Measurements from ENCODE around the gene NR1H2. TPM values are rescaled to one million over a fixed set of nuclear protein-coding genes. Genes with fewer than 3 reads are reported as not detected.

NR1H2 gene
- total and polyA plus RNA-seq, 10 donors: 53.1 to 96.0 (median 74.0) TPM

GRCh38 chr19:50378863-50379236 is 2.6 kb downstream of the NR1H2 start:
- H3K27me3 ChIP-seq (replicated peaks in 1 of 7): no peaks in the 10 kb centered on the region
- H3K36me3 ChIP-seq: peaks cover 3 to 60% (median 58%) of the 10 kb centered on the region in 6 donors
- 90 to 98% (median 95%) methylated on average over 2 to 10 of the region's 10 CpGs for WGBS, 5 donors
- H3K4me3 ChIP-seq: no peak overlapping the region
- peak; percentile 72 for DNase-seq
- intact Hi-C loops (cut with DNase I; ENCODE audit: low total_unique reads): no loop called here
- peaks cover 0 to 67% (median 34%) of the 10 kb centered on the region in 6 donors for H3K4me1 ChIP-seq
- H3K9me3 ChIP-seq: no peaks in the 10 kb centered on the region
- no peak overlapping the region for H3K27ac ChIP-seq
- TF ChIP-seq POLR2AphosphoS5 (IDR thresholded peaks at IDR 0.05): peak in 1 of 3 donors; percentile 62
- TF ChIP-seq CTCF (IDR thresholded peaks at IDR 0.05 in 8 of 11, conservative IDR thresholded peaks at IDR 0.05 in 3 of 11): no peak

GRCh38 chr19:50379602-50380001 is 3.3 kb downstream of the NR1H2 start:
- intact Hi-C loops (cut with DNase I; ENCODE audit: low total_unique reads): no loop called here
- WGBS, 5 donors: 93 to 97% (median 96%) methylated on average over 7 to 11 of the region's 11 CpGs
- Histone ChIP-seq H3K9me3 (no peaks in the 10 kb centered on the region), H3K36me3 (peaks cover 3 to 60% (median 58%) of the 10 kb centered on the region in 6 donors), H3K27ac (no peak overlapping the region), H3K27me3 (replicated peaks in 1 of 7) (no peaks in the 10 kb centered on the region), H3K4me1 (peaks cover under 1 to 72% (median 38%) of the 10 kb centered on the region in 6 donors), H3K4me3 (no peak overlapping the region)
- TF ChIP-seq POLR2A (IDR thresholded peaks at IDR 0.05) (no peak), POLR2AphosphoS5 (IDR thresholded peaks at IDR 0.05) (peak in 1 of 3 donors; percentile 34)
- DNase-seq: peak; percentile 71

GRCh38 chr19:50380137-50380536 is 3.9 kb downstream of the NR1H2 start:
- intact Hi-C loops (cut with DNase I; ENCODE audit: low total_unique reads): no loop called here
- TF ChIP-seq CTCF (IDR thresholded peaks at IDR 0.05 in 8 of 11, conservative IDR thresholded peaks at IDR 0.05 in 3 of 11) (no peak), POLR2AphosphoS5 (IDR thresholded peaks at IDR 0.05) (no peak), POLR2A (IDR thresholded peaks at IDR 0.05) (no peak)

GRCh38 chr19:50380751-50381151 is 4.5 kb downstream of the NR1H2 start:
- peak overlapping the region in 2 of 8 donors; percentile 7 to 21 for H3K27ac ChIP-seq
- H3K36me3 ChIP-seq: peaks cover 3 to 60% (median 58%) of the 10 kb centered on the region in 6 donors
- intact Hi-C loops (cut with DNase I; ENCODE audit: low total_unique reads): no loop called here
- no peaks in the 10 kb centered on the region for H3K9me3 ChIP-seq
- WGBS, 5 donors: 78 to 90% (median 79%) methylated on average over 7 to 8 of the region's 8 CpGs
- H3K4me3 ChIP-seq: no peak overlapping the region
- no peak for TF ChIP-seq POLR2AphosphoS5 (IDR thresholded peaks at IDR 0.05)
- no peak for TF ChIP-seq CTCF (IDR thresholded peaks at IDR 0.05 in 8 of 11, conservative IDR thresholded peaks at IDR 0.05 in 3 of 11)
- TF ChIP-seq POLR2A (IDR thresholded peaks at IDR 0.05): no peak
- DNase-seq: peak; percentile 72
- H3K4me1 ChIP-seq: peaks cover 6 to 75% (median 46%) of the 10 kb centered on the region in 6 donors
- H3K27me3 ChIP-seq (replicated peaks in 1 of 7): no peaks in the 10 kb centered on the region

More at GRCh38 chr19:50380137-50380536, 3.9 kb downstream of the NR1H2 start:
- peak; percentile 66 for DNase-seq
- no peak overlapping the region for H3K4me3 ChIP-seq
- H3K27me3 ChIP-seq (replicated peaks in 1 of 7): no peaks in the 10 kb centered on the region
- H3K27ac ChIP-seq: peak overlapping the region in 1 of 8 donors; percentile 7
- H3K9me3 ChIP-seq: no peaks in the 10 kb centered on the region
- peaks cover 5 to 75% (median 43%) of the 10 kb centered on the region in 6 donors for H3K4me1 ChIP-seq
- peaks cover 3 to 60% (median 58%) of the 10 kb centered on the region in 6 donors for H3K36me3 ChIP-seq
- 79 to 96% (median 84%) methylated on average over 10 to 11 of the region's 11 CpGs for WGBS, 5 donors
